NCI-H1694 (cell line): ENCODE measurements around the gene TPSB2.
"Not testable (repeated sequence)": the region's sequence is repeated elsewhere in the genome, so short reads cannot be mapped to it uniquely, and the experiment has no call there.

Source experiments
- DNase-seq: peaks from one replicate; lab custom pipeline; 2025; lab: John Stamatoyannopoulos, UW

Gene TPSB2

GRCh38 chr16:1200014-1200627 lies 29.9 kb downstream of the TPSB2 start:
- DNase-seq = no peak

GRCh38 chr16:1199347-1200013 lies 30.5 kb downstream of the TPSB2 start:
- no peak for DNase-seq

GRCh38 chr16:1198671-1199346 lies 31.2 kb downstream of the TPSB2 start:
- DNase-seq = not testable (repeated sequence)

- DNase-seq = no peak
Observed at GRCh38 chr16:1198194-1198593, 31.8 kb downstream of the TPSB2 start.

GRCh38 chr16:1197237-1197866 lies 32.6 kb downstream of the TPSB2 start:
- DNase-seq = no peak

GRCh38 chr16:1196494-1196893 lies 33.5 kb downstream of the TPSB2 start:
- no peak for DNase-seq

- no peak for DNase-seq
Observed at GRCh38 chr16:1195393-1195666, 34.7 kb downstream of the TPSB2 start.

- DNase-seq = no peak
Observed at GRCh38 chr16:1194665-1195392, 35.2 kb downstream of the TPSB2 start.

- no peak for DNase-seq
Observed at GRCh38 chr16:1193825-1194581, 36.0 kb downstream of the TPSB2 start.

GRCh38 chr16:1193143-1193824 lies 36.7 kb downstream of the TPSB2 start:
- peak; percentile 20 for DNase-seq

GRCh38 chr16:1192384-1193073 lies 37.5 kb downstream of the TPSB2 start:
- no peak for DNase-seq

GRCh38 chr16:1190789-1191188 lies 39.2 kb downstream of the TPSB2 start:
- not testable (repeated sequence) for DNase-seq

GRCh38 chr16:1189455-1189854 lies 40.5 kb downstream of the TPSB2 start:
- no peak for DNase-seq

GRCh38 chr16:1188432-1189189 lies 41.4 kb downstream of the TPSB2 start:
- no peak for DNase-seq

GRCh38 chr16:1185460-1186207 lies 44.4 kb downstream of the TPSB2 start:
- DNase-seq = not testable (repeated sequence)

GRCh38 chr16:1184980-1185379 lies 45.0 kb downstream of the TPSB2 start:
- no peak for DNase-seq

- DNase-seq = no peak
Observed at GRCh38 chr16:1184156-1184868, 45.7 kb downstream of the TPSB2 start.
